ENCODE data around the gene VAC14. TPM values are rescaled to one million over a fixed set of nuclear protein-coding genes. Genes with fewer than 3 reads are reported as not detected.
"Not testable (repeated sequence)": the region's sequence is repeated elsewhere in the genome, so short reads cannot be mapped to it uniquely, and the experiment has no call there.

Gene VAC14
- total and polyA plus RNA-seq, 9 donors = 19.5 to 28.9 (median 25.2) TPM

- H3K4me1 ChIP-seq (ENCODE audit: control insufficient read depth, insufficient read depth, low read length) = peaks cover 13% of the 10 kb centered on the region
- H3K4me3 ChIP-seq (ENCODE audit: low read length) = no peak overlapping the region
- DNase-seq = peak; percentile 33
- H3K9me3 ChIP-seq (replicated peaks; ENCODE audit: control insufficient read depth, low read depth, low read length) = no peaks in the 10 kb centered on the region
- peaks cover 83% of the 10 kb centered on the region for H3K36me3 ChIP-seq (ENCODE audit: control insufficient read depth, insufficient read depth, low read length)
- no peaks in the 10 kb centered on the region for H3K27me3 ChIP-seq (ENCODE audit: control insufficient read depth, insufficient read depth, low read length)
- whole genome bisulfite sequencing (ENCODE audit: insufficient coverage) = 36% methylated on average over 4 of the region's 7 CpGs
- H3K27ac ChIP-seq (ENCODE audit: low read length) = no peak overlapping the region
Measured at GRCh38 chr16:70675851-70676513, 125.0 kb downstream of the VAC14 start.

GRCh38 chr16:70674221-70675014, 126.5 kb downstream of the VAC14 start:
- H3K9me3 ChIP-seq (replicated peaks; ENCODE audit: control insufficient read depth, low read depth, low read length) = no peaks in the 10 kb centered on the region
- H3K27ac ChIP-seq (ENCODE audit: low read length) = no peak overlapping the region
- H3K4me3 ChIP-seq (ENCODE audit: low read length) = no peak overlapping the region
- 92% methylated on average over 17 of the region's 18 CpGs for WGBS (ENCODE audit: insufficient coverage)
- H3K36me3 ChIP-seq (ENCODE audit: control insufficient read depth, insufficient read depth, low read length) = peaks cover 86% of the 10 kb centered on the region
- no peak for DNase-seq
- no peaks in the 10 kb centered on the region for H3K27me3 ChIP-seq (ENCODE audit: control insufficient read depth, insufficient read depth, low read length)
- H3K4me1 ChIP-seq (ENCODE audit: control insufficient read depth, insufficient read depth, low read length) = peaks cover 4% of the 10 kb centered on the region

GRCh38 chr16:70670938-70671337, 130.0 kb downstream of the VAC14 start:
- H3K36me3 ChIP-seq (ENCODE audit: control insufficient read depth, insufficient read depth, low read length) = peaks cover 83% of the 10 kb centered on the region
- not testable (repeated sequence) for DNase-seq; H3K4me3 ChIP-seq (ENCODE audit: low read length); H3K9me3 ChIP-seq (replicated peaks; ENCODE audit: control insufficient read depth, low read depth, low read length); H3K27me3 ChIP-seq (ENCODE audit: control insufficient read depth, insufficient read depth, low read length); H3K27ac ChIP-seq (ENCODE audit: low read length); H3K4me1 ChIP-seq (ENCODE audit: control insufficient read depth, insufficient read depth, low read length)
- WGBS (ENCODE audit: insufficient coverage) = 92% methylated on average over 4 of the region's 4 CpGs

- Histone ChIP-seq H3K9me3 (replicated peaks; ENCODE audit: control insufficient read depth, low read depth, low read length) (no peaks in the 10 kb centered on the region), H3K4me3 (ENCODE audit: low read length) (no peak overlapping the region), H3K36me3 (ENCODE audit: control insufficient read depth, insufficient read depth, low read length) (peaks cover 83% of the 10 kb centered on the region), H3K27ac (ENCODE audit: low read length) (no peak overlapping the region), H3K27me3 (ENCODE audit: control insufficient read depth, insufficient read depth, low read length) (no peaks in the 10 kb centered on the region), H3K4me1 (ENCODE audit: control insufficient read depth, insufficient read depth, low read length) (no peaks in the 10 kb centered on the region)
- DNase-seq = no peak
- WGBS (ENCODE audit: insufficient coverage) = no CpG with 5 or more reads among the region's 2 CpGs
Measured at GRCh38 chr16:70670175-70670574, 130.8 kb downstream of the VAC14 start.

- Histone ChIP-seq H3K36me3 (ENCODE audit: control insufficient read depth, insufficient read depth, low read length) (peaks cover 88% of the 10 kb centered on the region), H3K9me3 (replicated peaks; ENCODE audit: control insufficient read depth, low read depth, low read length) (no peaks in the 10 kb centered on the region), H3K4me1 (ENCODE audit: control insufficient read depth, insufficient read depth, low read length) (peaks cover 22% of the 10 kb centered on the region), H3K27ac (ENCODE audit: low read length) (no peak overlapping the region), H3K27me3 (ENCODE audit: control insufficient read depth, insufficient read depth, low read length) (no peaks in the 10 kb centered on the region), H3K4me3 (ENCODE audit: low read length) (no peak overlapping the region)
- 73% methylated on average over 19 of the region's 22 CpGs for WGBS (ENCODE audit: insufficient coverage)
- peak; percentile 43 for DNase-seq
Measured at GRCh38 chr16:70665806-70666735, 134.9 kb downstream of the VAC14 start.

GRCh38 chr16:70665113-70665694, 135.8 kb downstream of the VAC14 start:
- no peak overlapping the region for H3K27ac ChIP-seq (ENCODE audit: low read length)
- H3K9me3 ChIP-seq (replicated peaks; ENCODE audit: control insufficient read depth, low read depth, low read length) = no peaks in the 10 kb centered on the region
- WGBS (ENCODE audit: insufficient coverage) = 80% methylated on average over 6 of the region's 14 CpGs
- H3K27me3 ChIP-seq (ENCODE audit: control insufficient read depth, insufficient read depth, low read length) = no peaks in the 10 kb centered on the region
- no peak overlapping the region for H3K4me3 ChIP-seq (ENCODE audit: low read length)
- peaks cover 30% of the 10 kb centered on the region for H3K4me1 ChIP-seq (ENCODE audit: control insufficient read depth, insufficient read depth, low read length)
- DNase-seq = peak; percentile 9
- peaks cover 80% of the 10 kb centered on the region for H3K36me3 ChIP-seq (ENCODE audit: control insufficient read depth, insufficient read depth, low read length)

GRCh38 chr16:70664325-70665112, 136.4 kb downstream of the VAC14 start:
- H3K36me3 ChIP-seq (ENCODE audit: control insufficient read depth, insufficient read depth, low read length) = peaks cover 73% of the 10 kb centered on the region
- 88% methylated on average over 38 of the region's 39 CpGs for WGBS (ENCODE audit: insufficient coverage)
- no peak overlapping the region for H3K27ac ChIP-seq (ENCODE audit: low read length)
- H3K9me3 ChIP-seq (replicated peaks; ENCODE audit: control insufficient read depth, low read depth, low read length) = no peaks in the 10 kb centered on the region
- no peak overlapping the region for H3K4me3 ChIP-seq (ENCODE audit: low read length)
- H3K27me3 ChIP-seq (ENCODE audit: control insufficient read depth, insufficient read depth, low read length) = no peaks in the 10 kb centered on the region
- peaks cover 33% of the 10 kb centered on the region for H3K4me1 ChIP-seq (ENCODE audit: control insufficient read depth, insufficient read depth, low read length)
- peak; percentile 18 for DNase-seq

- Histone ChIP-seq H3K9me3 (replicated peaks; ENCODE audit: control insufficient read depth, low read depth, low read length) (no peaks in the 10 kb centered on the region), H3K4me3 (ENCODE audit: low read length) (no peak overlapping the region), H3K4me1 (ENCODE audit: control insufficient read depth, insufficient read depth, low read length) (peaks cover 33% of the 10 kb centered on the region), H3K27me3 (ENCODE audit: control insufficient read depth, insufficient read depth, low read length) (no peaks in the 10 kb centered on the region), H3K36me3 (ENCODE audit: control insufficient read depth, insufficient read depth, low read length) (peaks cover 71% of the 10 kb centered on the region), H3K27ac (ENCODE audit: low read length) (no peak overlapping the region)
- DNase-seq = peak; percentile 8
- WGBS (ENCODE audit: insufficient coverage) = 95% methylated on average over 39 of the region's 56 CpGs
Measured at GRCh38 chr16:70663524-70664324, 137.2 kb downstream of the VAC14 start.

All from muscle of leg (tissue), 11 donors.